Parathyroid adenoma (tissue), 2 donors: ENCODE measurements around the gene ERO1B.

Source experiments
- H2AFZ ChIP-seq: fragments of 300-600 bp; sonication (generic); one replicate; pipeline ENCODE4 v1.7.0; 2017; ENCODE audit warnings: antibody characterized with exemption, mild to moderate bottlenecking
- H3K27ac ChIP-seq: fragments of 300-600 bp; sonication (generic); one replicate; pipeline ENCODE4 v1.7.0; 2017
- H3K27me3 ChIP-seq: fragments of 300-600 bp; sonication (generic); one replicate; pipeline ENCODE4 v1.7.0; 2017; ENCODE audit warnings: low read length; ENCODE audit not compliant: control insufficient read depth, insufficient read depth
- H3K36me3 ChIP-seq: fragments of 300-600 bp; sonication (generic); one replicate; pipeline ENCODE4 v1.7.0; 2017; ENCODE audit warnings: low read length; ENCODE audit not compliant: control insufficient read depth, insufficient read depth
- H3K4me1 ChIP-seq: fragments of 300-600 bp; sonication (generic); one replicate; pipeline ENCODE4 v1.7.0; 2017; ENCODE audit warnings: control low read depth
- H3K4me2 ChIP-seq: fragments of 300-600 bp; sonication (generic); one replicate; pipeline ENCODE4 v1.7.0; 2017; ENCODE audit warnings: low read length
- H3K4me3 ChIP-seq: fragments of 300-600 bp; sonication (generic); one replicate; pipeline ENCODE4 v1.7.0; 2017; ENCODE audit warnings: low read depth, low read length
- H3K79me2 ChIP-seq: fragments of 300-600 bp; sonication (generic); one replicate; pipeline ENCODE4 v1.7.0; 2017; ENCODE audit warnings: control low read depth
- H3K9ac ChIP-seq: fragments of 300-600 bp; sonication (generic); one replicate; pipeline ENCODE4 v1.7.0; 2017; ENCODE audit warnings: mild to moderate bottlenecking
- H3K9me3 ChIP-seq: fragments of 300-600 bp; sonication (generic); one replicate; pipeline ENCODE4 v1.7.0; 2017; ENCODE audit warnings: low read length; ENCODE audit not compliant: control insufficient read depth
- CTCF ChIP-seq: fragments of 300-600 bp; sonication (generic); IDR thresholded peaks from one replicate; pipeline ENCODE4 v1.7.0; 2017; ENCODE audit warnings: antibody characterized with exemption, mild to moderate bottlenecking
- donor health status: primary hyperparathyroidism.

The ERO1B gene

GRCh38 chr1:236167154-236167553 lies 114.6 kb downstream of the ERO1B start:
- Histone ChIP-seq H3K27me3 (no peaks in the 10 kb centered on the region), H3K9me3 (no peaks in the 10 kb centered on the region), H3K36me3 (no peaks in the 10 kb centered on the region), H3K27ac (no peak overlapping the region), H3K79me2 (no peaks in the 10 kb centered on the region), H3K4me1 (no peaks in the 10 kb centered on the region), H3K4me2 (no peak overlapping the region), H2AFZ (no peak overlapping the region), H3K4me3 (no peak overlapping the region), H3K9ac (no peak overlapping the region)
- no peak for TF ChIP-seq CTCF

GRCh38 chr1:236166041-236166440 lies 115.7 kb downstream of the ERO1B start:
- H3K4me1 ChIP-seq = no peaks in the 10 kb centered on the region
- H3K36me3 ChIP-seq = no peaks in the 10 kb centered on the region
- H2AFZ ChIP-seq = no peak overlapping the region
- H3K4me3 ChIP-seq = no peak overlapping the region
- H3K79me2 ChIP-seq = no peaks in the 10 kb centered on the region
- no peak for TF ChIP-seq CTCF
- H3K27me3 ChIP-seq = no peaks in the 10 kb centered on the region
- no peak overlapping the region for H3K9ac ChIP-seq
- no peak overlapping the region for H3K4me2 ChIP-seq
- no peaks in the 10 kb centered on the region for H3K9me3 ChIP-seq
- H3K27ac ChIP-seq = no peak overlapping the region
